Loucy (cell line): ENCODE results near the gene APCDD1.

Experiments used
- H2AFZ ChIP-seq: fragments of 200-600 bp; sonication (generic); 2 replicates; pipeline ENCODE4 v1.6.0; 2016; ENCODE audit warnings: antibody characterized with exemption, mild to moderate bottlenecking, low read length, moderate library complexity
- H3F3A ChIP-seq: fragments of 200-600 bp; 2 replicates; pipeline ENCODE4 v1.6.0; 2016; ENCODE audit warnings: antibody characterized with exemption, low read depth, mild to moderate bottlenecking
- H3K27me3 ChIP-seq: fragments of 200-600 bp; sonication (generic); 2 replicates; pipeline ENCODE4 v1.6.1; 2014; ENCODE audit warnings: low read length, mild to moderate bottlenecking; ENCODE audit not compliant: insufficient read depth, poor library complexity, severe bottlenecking
- H3K36me3 ChIP-seq: fragments of 200-600 bp; sonication (generic); 2 replicates; pipeline ENCODE4 v1.6.1; 2016; ENCODE audit warnings: low read length; ENCODE audit not compliant: insufficient read depth
- H3K4me1 ChIP-seq: fragments of 200-600 bp; sonication (generic); 2 replicates; pipeline ENCODE4 v1.5.1; 2014; ENCODE audit warnings: low read length, mild to moderate bottlenecking; ENCODE audit not compliant: insufficient read depth, poor library complexity, severe bottlenecking
- H3K4me2 ChIP-seq: fragments of 200-600 bp; sonication (generic); 2 replicates; pipeline ENCODE4 v1.6.0; 2014; ENCODE audit warnings: antibody characterized with exemption, low read length, low read depth, mild to moderate bottlenecking; ENCODE audit not compliant: poor library complexity, severe bottlenecking
- H3K4me3 ChIP-seq: fragments of 200-600 bp; sonication (generic); 2 replicates; pipeline ENCODE4 v1.5.1; 2014; ENCODE audit warnings: low read length, mild to moderate bottlenecking, mixed read lengths; ENCODE audit not compliant: poor library complexity, severe bottlenecking
- H3K79me2 ChIP-seq: fragments of 200-600 bp; sonication (generic); 2 replicates; pipeline ENCODE4 v1.6.1; 2014; ENCODE audit warnings: low read length; ENCODE audit not compliant: insufficient read depth
- H3K9ac ChIP-seq: fragments of 200-600 bp; sonication (generic); 2 replicates; pipeline ENCODE4 v1.6.0; 2014; ENCODE audit warnings: mild to moderate bottlenecking, low read depth, low read length, moderate library complexity; ENCODE audit not compliant: poor library complexity, severe bottlenecking
- H3K9me2 ChIP-seq: fragments of 200-600 bp; sonication (generic); replicated peaks from 2 replicates; pipeline ENCODE4 v1.6.1; 2016; ENCODE audit warnings: low read depth, low read length, mixed read lengths
- H3K9me3 ChIP-seq: fragments of 200-600 bp; sonication (generic); 2 replicates; pipeline ENCODE4 v1.6.1; 2014; ENCODE audit warnings: mild to moderate bottlenecking, antibody characterized with exemption, low read length, low read depth; ENCODE audit not compliant: insufficient read depth
- H4K20me1 ChIP-seq: fragments of 200-600 bp; sonication (generic); 2 replicates; pipeline ENCODE4 v1.6.0; 2014; ENCODE audit warnings: antibody characterized with exemption, low read length, mild to moderate bottlenecking; ENCODE audit not compliant: insufficient read depth, poor library complexity, severe bottlenecking
- EZH2phosphoT487 ChIP-seq: fragments of 200-600 bp; IDR thresholded peaks from 2 replicates; pipeline ENCODE4 v1.6.1; 2018; ENCODE audit warnings: antibody characterized with exemption, mild to moderate bottlenecking, moderate library complexity, borderline replicate concordance
- TF ChIP-seq, protein P1 (sequence below): fragments of 200-600 bp; sonication (generic); conservative IDR thresholded peaks from 2 replicates; pipeline ENCODE4 v1.5.1; 2014; ENCODE audit warnings: mild to moderate bottlenecking, antibody characterized with exemption, low read length

APCDD1 gene

DNA sequence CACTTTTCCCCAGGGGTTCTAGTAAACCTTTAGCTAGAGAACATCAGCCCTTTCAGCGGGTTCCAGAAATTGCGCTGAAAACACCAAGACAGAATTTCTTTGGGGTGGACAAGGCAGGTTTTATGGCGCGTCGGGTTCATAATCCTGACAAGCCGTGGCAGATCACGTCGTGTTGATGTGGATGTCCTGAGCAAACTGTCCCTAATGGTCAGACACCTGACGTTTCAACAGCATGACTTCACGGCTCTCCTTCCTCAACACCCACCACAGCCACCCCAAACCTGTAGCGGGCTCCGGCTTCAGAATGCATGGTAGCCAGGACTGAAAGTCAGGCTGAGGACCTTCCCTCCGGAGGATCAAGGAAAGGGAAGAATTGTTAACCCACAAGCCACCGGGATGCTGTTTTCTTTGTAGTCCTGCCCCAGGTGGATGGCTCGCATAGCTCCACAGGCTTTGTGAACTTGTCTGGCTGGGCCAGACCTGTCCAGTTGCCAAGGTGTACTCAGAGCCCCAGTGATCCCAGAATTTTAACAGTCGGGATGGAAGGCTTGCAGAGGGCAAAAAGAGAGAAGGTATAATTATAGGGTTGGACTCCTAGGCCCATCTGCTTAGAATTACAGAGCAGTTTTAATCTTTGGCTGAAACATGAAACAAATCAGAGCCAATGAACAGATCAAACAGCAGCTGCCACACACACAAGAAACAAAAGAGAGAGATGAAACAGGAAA is 1.5 kb downstream of the APCDD1 start:
- TF ChIP-seq, protein P1, sequence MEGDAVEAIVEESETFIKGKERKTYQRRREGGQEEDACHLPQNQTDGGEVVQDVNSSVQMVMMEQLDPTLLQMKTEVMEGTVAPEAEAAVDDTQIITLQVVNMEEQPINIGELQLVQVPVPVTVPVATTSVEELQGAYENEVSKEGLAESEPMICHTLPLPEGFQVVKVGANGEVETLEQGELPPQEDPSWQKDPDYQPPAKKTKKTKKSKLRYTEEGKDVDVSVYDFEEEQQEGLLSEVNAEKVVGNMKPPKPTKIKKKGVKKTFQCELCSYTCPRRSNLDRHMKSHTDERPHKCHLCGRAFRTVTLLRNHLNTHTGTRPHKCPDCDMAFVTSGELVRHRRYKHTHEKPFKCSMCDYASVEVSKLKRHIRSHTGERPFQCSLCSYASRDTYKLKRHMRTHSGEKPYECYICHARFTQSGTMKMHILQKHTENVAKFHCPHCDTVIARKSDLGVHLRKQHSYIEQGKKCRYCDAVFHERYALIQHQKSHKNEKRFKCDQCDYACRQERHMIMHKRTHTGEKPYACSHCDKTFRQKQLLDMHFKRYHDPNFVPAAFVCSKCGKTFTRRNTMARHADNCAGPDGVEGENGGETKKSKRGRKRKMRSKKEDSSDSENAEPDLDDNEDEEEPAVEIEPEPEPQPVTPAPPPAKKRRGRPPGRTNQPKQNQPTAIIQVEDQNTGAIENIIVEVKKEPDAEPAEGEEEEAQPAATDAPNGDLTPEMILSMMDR = no peak
- TF ChIP-seq EZH2phosphoT487 = no peak
- Histone ChIP-seq H3K4me1 (no peaks in the 10 kb centered on the region), H3K9ac (no peak overlapping the region), H3K9me2 (no peaks in the 10 kb centered on the region), H4K20me1 (no peaks in the 10 kb centered on the region), H3K9me3 (no peaks in the 10 kb centered on the region), H2AFZ (no peak overlapping the region), H3K36me3 (no peaks in the 10 kb centered on the region), H3K27me3 (peaks cover 9% of the 10 kb centered on the region), H3F3A (no peaks in the 10 kb centered on the region), H3K4me2 (no peak overlapping the region), H3K79me2 (no peaks in the 10 kb centered on the region), H3K4me3 (no peak overlapping the region)

DNA sequence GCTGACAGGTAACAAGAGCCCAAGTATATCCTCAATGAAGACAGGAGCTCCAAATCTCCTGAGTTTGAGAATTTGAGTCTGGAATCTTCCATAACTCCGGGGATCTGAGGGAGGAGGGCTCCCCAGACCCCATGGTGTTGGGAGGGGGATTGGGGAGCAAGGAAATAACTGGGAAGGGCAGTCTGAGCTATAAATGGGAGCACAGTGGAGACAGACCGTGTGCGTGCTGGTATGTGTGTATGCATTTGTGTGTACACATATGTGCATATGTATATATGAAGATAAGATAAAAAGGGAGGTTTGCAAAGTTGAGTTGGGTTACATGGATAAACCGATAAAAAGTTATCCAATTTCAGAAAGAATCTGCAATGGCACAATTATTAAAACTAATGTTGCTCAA is 2.3 kb downstream of the APCDD1 start:
- no peak overlapping the region for H2AFZ ChIP-seq
- no peak overlapping the region for H3K4me3 ChIP-seq
- no peak overlapping the region for H3K4me2 ChIP-seq
- H3F3A ChIP-seq = no peaks in the 10 kb centered on the region
- no peaks in the 10 kb centered on the region for H3K79me2 ChIP-seq
- H4K20me1 ChIP-seq = no peaks in the 10 kb centered on the region
- H3K36me3 ChIP-seq = no peaks in the 10 kb centered on the region
- no peaks in the 10 kb centered on the region for H3K9me2 ChIP-seq
- H3K9ac ChIP-seq = no peak overlapping the region
- no peaks in the 10 kb centered on the region for H3K4me1 ChIP-seq
- H3K27me3 ChIP-seq = peaks cover 9% of the 10 kb centered on the region
- H3K9me3 ChIP-seq = no peaks in the 10 kb centered on the region
- TF ChIP-seq EZH2phosphoT487 = no peak
- TF ChIP-seq, protein P1 = no peak

DNA sequence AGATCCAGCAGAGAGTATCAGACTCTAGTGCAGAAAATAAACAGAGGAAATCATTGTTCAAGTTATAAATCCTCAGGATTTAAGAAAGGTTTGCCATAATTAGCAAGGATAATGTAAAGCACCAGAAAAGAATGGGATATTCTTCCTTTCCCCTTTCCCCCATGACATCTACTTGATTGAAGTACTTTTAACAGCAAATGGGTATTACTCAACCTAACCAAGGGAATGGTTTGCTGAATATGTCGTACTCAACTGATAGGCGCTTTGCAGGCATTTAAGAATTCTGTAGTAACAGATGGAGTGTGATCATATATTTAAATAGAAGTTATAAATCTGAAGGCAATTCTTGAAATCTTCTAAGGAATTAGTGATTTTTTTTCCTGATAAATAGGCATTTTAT is 2.7 kb downstream of the APCDD1 start:
- H4K20me1 ChIP-seq = no peaks in the 10 kb centered on the region
- no peaks in the 10 kb centered on the region for H3K9me2 ChIP-seq
- H3K27me3 ChIP-seq = peaks cover 9% of the 10 kb centered on the region
- H3K9ac ChIP-seq = no peak overlapping the region
- H3F3A ChIP-seq = no peaks in the 10 kb centered on the region
- H3K9me3 ChIP-seq = no peaks in the 10 kb centered on the region
- no peaks in the 10 kb centered on the region for H3K4me1 ChIP-seq
- no peaks in the 10 kb centered on the region for H3K36me3 ChIP-seq
- no peak overlapping the region for H3K4me3 ChIP-seq
- no peak overlapping the region for H3K4me2 ChIP-seq
- no peaks in the 10 kb centered on the region for H3K79me2 ChIP-seq
- TF ChIP-seq, protein P1 = no peak
- no peak for TF ChIP-seq EZH2phosphoT487
- H2AFZ ChIP-seq = no peak overlapping the region
